Measurements from ENCODE around the gene TTLL8.
"Not testable (repeated sequence)": the region's sequence is repeated elsewhere in the genome, so short reads cannot be mapped to it uniquely, and the experiment has no call there.

TTLL8 gene

GRCh38 chr22:50058061-50058905 lies at the start of gene TTLL8:
Gene TTLL8, minus strand, starts transcription at chr22:50058298.
- no peak for DNase-seq

GRCh38 chr22:50107529-50107928 lies 49.4 kb upstream of the TTLL8 start:
- DNase-seq: no peak

- no peak for DNase-seq
Observed at GRCh38 chr22:50105208-50106100, 47.4 kb upstream of the TTLL8 start.

GRCh38 chr22:50104141-50104544 lies 46.0 kb upstream of the TTLL8 start:
- DNase-seq: no peak

GRCh38 chr22:50102946-50103345 lies 44.8 kb upstream of the TTLL8 start:
- no peak for DNase-seq

- DNase-seq: no peak
Observed at GRCh38 chr22:50101870-50102565, 43.9 kb upstream of the TTLL8 start.

- no peak for DNase-seq
Observed at GRCh38 chr22:50098052-50098451, 40.0 kb upstream of the TTLL8 start.

- no peak for DNase-seq
Observed at GRCh38 chr22:50092342-50092741, 34.2 kb upstream of the TTLL8 start.

- no peak for DNase-seq
Observed at GRCh38 chr22:50091092-50091768, 33.1 kb upstream of the TTLL8 start.

- no peak for DNase-seq
Observed at GRCh38 chr22:50090412-50090714, 32.3 kb upstream of the TTLL8 start.

GRCh38 chr22:50089682-50090411 lies 31.7 kb upstream of the TTLL8 start, which contains the start of gene MOV10L1:
Gene MOV10L1, plus strand, starts transcription at chr22:50090006. Its CDS starts 83 bp downstream, at chr22:50090089.
- no peak for DNase-seq

- DNase-seq: no peak
Observed at GRCh38 chr22:50089231-50089630, 31.1 kb upstream of the TTLL8 start.

- no peak for DNase-seq
Observed at GRCh38 chr22:50088096-50088495, 30.0 kb upstream of the TTLL8 start.

GRCh38 chr22:50087646-50088045 lies 29.5 kb upstream of the TTLL8 start:
- no peak for DNase-seq

- not testable (repeated sequence) for DNase-seq
Observed at GRCh38 chr22:50086975-50087374, 28.9 kb upstream of the TTLL8 start.

- DNase-seq: no peak
Observed at GRCh38 chr22:50086526-50086925, 28.4 kb upstream of the TTLL8 start.

- DNase-seq: no peak
Observed at GRCh38 chr22:50085211-50085972, 27.3 kb upstream of the TTLL8 start, which contains the start of gene MLC1. Gene MLC1, minus strand, starts transcription at chr22:50085426. Its CDS starts 524 bp downstream, at chr22:50084902.

- DNase-seq: no peak
Observed at GRCh38 chr22:50084614-50085021, 26.5 kb upstream of the TTLL8 start.

GRCh38 chr22:50084080-50084477 lies 26.0 kb upstream of the TTLL8 start:
- no peak for DNase-seq

- no peak for DNase-seq
Observed at GRCh38 chr22:50083462-50084079, 25.5 kb upstream of the TTLL8 start.
